ENCODE results near the gene C4BPB.

DNA sequence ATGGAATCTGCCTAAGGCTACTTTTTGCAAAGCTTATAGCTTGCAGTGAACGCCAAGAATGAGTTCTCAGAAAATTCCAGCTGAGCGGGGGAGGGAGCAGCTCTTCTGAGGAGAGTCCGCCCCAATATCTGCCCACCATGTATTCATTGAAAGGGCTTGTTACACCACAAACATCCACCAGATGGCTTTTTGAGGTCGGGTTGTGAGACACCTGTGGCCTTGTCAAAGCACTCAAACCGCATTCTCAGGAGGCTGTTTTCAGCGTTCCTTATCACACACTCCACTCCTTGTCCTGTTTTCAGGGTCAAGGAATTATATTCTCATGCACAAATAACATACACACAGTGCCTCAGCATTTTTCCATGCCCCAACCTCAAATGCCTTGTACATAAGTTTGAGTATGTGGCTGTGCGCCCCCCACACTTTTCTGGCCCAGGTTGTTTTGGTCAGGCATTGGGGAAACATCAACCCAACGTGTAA, 3.9 kb upstream of the C4BPB start:
- TF ChIP-seq CTCF (IDR thresholded peaks at IDR 0.05; ENCODE audit: extremely low read depth in 1 of 2, insufficient read depth in 1 of 2, low read depth in 1 of 2, low read length in 2 of 2) = peak; percentile 39 to 63
- no peak for TF ChIP-seq POLR2A (IDR thresholded peaks at IDR 0.05; ENCODE audit: low read depth, low read length)
